Kidney glomerular epithelial cell (primary cell): ENCODE measurements around the gene COX6B1.
"Not testable (repeated sequence)": the region's sequence is repeated elsewhere in the genome, so short reads cannot be mapped to it uniquely, and the experiment has no call there.

Source experiments
- DNase-seq: peaks from one replicate; lab custom pipeline; 2025; lab: John Stamatoyannopoulos, UW

COX6B1 gene, protein sequence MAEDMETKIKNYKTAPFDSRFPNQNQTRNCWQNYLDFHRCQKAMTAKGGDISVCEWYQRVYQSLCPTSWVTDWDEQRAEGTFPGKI

DNA sequence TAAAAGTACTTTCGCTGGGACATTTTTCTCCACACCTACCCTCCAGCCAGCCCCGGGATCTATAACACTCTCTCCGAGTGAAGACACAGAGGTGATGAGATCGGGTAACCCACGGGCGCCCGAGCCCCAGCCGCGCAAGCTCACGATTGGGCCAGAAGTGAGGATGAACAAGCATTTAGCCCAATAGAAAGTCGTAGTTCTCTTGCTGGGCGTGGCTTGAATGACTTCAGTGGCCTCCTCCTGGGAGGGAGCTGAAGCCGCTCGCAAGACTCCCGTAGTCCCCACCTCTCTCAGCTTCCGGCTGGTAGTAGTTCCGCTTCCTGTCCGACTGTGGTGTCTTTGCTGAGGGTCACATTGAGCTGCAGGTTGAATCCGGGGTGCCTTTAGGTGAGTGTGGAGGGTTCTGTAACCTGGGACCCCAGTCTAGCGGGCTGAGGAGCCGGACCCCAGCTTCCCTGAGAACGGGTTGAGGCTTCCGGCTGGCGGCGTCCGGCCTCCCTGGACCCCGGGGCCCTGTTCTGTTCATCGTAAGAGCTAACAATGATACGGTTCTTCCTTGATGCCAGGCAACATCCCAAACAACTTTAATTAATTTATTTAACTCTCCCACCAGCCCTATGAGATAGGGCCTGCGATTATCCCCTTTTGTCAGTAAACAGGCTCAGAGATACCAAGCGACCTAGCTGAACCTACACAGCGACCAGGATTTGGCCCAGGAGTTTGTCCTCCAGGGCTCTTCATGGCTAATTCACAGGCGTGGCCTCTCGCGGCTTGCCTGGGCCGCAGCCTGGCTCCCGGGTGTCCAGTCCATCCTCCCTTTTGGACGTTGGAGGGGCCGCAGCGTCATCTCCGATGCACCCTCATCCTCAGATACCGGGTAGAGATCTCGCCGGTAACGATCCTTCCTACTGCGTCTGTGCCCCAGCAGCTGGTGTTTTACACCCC is at the start of gene COX6B1:
Gene COX6B1 (plus strand): TSS at position 307 of the 945 bp plus-strand sequence. CDS start 2,921 bp downstream, outside the sequence.
- DNase-seq: peak; percentile 96

DNA sequence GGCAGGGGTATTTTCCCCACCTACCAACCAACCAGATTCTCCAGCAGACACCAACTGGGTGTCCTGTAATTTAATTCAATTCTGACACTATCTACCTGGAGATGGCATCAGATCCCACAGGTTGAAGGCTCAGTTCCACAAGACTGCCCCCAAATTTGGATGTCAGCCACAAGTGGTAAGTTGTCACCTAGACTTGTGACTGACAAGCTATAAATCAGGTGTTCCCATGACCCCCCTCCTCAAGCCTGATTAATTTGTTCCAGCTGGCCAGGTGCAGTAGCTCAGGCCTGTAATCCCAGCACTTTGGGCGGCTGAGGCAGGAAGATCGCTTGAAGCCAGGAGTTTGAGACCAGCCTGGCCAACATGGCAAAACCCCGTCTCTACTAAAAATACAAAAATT is 46.2 kb upstream of the COX6B1 start:
- no peak for DNase-seq

DNA sequence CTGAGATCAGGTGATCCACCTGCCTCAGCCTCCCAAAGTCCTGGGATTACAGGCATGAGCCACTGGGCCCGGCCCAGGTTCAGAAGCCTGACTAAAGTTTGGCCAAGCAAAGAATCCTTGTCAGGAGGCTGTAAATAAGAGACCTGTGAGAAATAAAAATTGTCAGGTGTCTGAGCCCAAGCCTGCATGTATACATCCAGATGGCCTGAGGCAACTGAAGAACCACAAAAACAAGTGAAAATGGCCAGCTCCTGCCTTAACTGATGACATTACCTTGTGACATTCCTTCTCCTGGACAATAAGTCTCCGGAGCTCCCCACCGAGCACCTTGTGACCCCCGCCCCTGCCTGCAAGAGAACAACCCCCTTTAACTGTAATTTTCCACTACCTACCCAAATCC is 43.7 kb upstream of the COX6B1 start:
- not testable (repeated sequence) for DNase-seq

DNA sequence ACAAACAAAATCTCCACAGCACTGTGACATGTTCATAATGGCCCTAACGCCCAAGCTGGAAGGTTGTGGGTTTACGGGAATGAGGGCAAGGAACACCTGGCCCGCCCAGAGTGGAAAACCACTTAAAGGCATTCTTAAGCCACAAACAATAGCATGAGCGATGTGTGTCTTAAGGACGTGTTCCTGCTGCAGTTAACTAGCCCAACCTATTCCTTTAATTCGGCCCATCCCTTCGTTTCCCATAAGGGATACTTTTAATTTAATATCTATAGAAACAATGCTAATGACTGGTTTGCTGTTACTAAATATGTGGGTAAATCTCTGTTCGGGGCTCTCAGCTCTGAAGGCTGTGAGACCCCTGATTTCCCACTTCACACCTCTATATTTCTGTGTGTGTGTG is 41.0 kb upstream of the COX6B1 start:
- DNase-seq: not testable (repeated sequence)

DNA sequence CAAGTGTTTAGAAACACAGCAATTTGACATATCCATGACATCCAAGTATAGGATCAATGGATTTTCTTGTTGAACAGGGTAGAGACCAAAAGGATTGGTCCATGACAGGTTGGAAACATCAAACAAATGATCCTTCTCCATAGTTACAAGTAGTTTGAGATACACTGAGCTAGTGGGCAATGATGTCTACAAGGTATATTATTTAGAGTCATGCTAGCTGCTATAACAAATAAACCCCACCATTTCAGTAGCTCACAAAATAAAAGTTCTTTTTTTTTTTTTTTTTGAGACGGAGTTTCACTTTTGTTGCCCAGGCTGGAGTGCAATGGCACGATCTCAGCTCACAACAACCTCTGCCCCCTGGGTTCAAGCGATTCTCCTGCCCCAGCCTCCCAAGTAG is 40.5 kb upstream of the COX6B1 start:
- DNase-seq: no peak

DNA sequence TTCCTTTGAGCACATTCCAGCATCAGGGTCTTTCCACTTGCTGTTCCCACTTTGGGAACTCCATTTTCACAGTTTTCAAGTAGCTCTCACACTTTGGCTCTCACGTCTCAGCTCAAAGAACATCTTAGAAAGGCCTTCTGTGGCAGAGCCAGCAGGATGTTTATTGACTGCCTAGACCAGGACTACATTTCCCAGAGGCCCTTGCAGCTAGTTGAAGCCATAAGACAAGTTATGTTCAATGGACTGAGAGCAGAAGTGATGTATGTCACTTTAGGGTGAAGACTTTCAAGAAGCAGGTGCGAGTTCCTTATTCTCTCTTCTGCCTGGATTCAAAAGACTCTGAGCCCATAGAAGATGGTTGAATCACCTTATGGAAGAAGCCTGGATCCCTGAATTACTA is 39.9 kb upstream of the COX6B1 start:
- DNase-seq: no peak

DNA sequence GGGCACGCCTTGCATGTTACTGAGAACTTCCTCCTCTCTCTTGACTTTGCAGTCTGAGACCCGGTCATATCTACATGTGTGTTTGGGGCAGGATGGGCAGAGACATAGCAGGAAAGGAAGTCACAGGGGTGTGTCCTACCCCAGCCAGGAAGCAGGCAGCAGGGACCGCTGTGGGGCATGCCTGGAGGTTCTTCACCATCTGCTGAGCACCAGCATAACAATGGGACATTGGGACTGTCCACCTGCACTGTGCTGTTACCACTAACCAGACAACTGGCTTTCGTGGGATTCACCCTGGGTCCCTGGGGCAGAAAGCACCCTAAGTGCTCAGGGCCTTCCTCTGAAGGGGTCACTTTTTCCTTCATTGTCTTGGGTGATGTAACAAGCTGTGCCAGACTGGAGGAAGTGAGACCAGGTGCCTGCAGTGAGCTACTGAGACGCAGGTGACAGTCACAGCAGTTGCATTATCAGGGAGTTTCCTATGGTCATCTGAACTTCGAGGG is 38.2 kb upstream of the COX6B1 start:
- no peak for DNase-seq

DNA sequence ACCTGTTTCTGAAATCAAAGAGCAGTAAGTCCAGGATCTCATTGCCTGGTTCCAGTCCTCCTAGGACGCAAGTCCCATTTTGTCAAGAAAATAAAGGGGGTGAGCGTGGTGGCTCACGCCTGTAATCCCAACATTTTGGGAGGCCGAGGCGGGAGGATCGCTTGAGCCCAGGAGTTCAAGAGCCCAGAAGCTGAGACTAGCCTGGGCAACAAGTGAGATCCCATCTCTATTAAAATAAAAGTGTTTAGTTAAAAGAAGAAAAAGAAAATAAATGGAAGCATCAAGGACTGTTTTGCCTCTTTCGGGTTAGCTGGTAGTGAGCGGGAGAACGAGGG is 35.9 kb upstream of the COX6B1 start:
- DNase-seq: no peak

DNA sequence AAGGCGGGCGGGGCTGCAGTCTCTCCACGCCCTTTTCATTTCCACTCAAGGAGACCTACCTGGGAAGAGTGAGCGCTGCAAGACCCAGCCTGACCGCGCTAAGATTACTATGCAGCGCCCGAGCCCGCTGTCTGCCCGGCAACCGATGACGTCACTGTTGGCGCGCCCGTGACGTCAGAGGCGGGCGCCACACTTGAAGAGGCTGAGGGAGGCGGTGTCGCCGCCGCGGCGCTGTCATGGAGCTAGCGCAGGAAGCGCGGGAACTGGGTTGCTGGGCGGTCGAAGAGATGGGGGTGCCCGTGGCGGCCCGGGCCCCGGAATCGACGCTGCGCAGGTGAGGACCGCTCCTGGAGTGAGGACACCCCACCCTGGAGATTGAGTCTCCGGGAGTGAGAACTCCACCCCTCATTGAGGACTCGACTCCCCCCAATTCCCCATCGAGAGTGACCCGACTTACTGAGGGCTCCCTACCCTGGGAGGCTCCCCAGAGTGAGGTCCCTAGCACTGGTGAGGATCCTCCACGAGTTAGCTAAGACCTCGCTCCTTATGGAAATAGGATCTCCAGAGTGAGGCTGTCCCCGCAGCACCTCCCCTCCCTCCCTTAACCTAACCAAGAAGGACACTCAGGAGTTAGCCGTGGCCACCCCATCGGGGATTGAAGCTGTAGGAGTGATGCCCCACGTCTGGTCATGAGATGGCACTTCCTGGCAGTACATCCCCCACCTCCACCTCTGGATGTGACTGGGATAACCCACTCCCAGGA is 35.4 kb upstream of the COX6B1 start, which contains the start of gene HAUS5:
Gene HAUS5 (plus strand): TSS at position 177 of the 763 bp plus-strand sequence. CDS start 60 bp downstream, at position 237.
- peak; percentile 86 for DNase-seq

DNA sequence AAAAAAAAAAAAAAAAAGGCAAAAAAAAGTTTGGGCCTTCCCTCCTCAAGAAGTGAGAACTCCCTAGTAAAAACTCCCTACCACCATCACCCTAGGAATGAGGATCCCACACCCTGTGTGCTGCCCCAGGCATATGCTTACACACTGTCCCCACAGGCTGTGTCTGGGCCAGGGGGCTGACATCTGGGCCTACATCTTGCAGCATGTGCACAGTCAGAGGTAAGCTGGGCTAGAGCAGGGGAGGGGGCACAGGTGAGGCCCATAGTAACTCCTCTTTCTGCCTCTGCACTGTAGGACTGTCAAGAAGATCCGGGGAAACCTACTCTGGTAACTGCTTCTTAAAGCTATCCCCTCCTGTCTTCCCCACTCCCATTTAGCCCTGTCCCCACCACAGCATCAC is 34.5 kb upstream of the COX6B1 start:
- no peak for DNase-seq

DNA sequence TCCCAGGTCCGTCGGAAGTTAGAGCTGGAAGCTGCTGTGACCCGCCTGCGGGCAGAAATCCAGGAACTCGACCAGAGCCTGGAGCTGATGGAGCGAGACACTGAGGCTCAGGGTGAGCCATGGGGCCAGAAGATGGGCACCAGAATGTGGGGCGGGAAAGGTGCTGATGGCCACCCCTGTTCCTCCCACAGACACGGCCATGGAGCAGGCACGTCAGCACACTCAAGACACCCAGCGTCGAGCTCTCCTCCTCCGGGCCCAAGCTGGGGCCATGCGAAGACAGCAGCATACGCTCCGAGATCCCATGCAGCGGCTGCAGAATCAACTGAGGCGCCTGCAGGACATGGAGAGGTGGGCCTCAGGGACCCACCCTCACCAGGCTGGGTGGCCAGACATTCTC is 33.1 kb upstream of the COX6B1 start:
- no peak for DNase-seq

DNA sequence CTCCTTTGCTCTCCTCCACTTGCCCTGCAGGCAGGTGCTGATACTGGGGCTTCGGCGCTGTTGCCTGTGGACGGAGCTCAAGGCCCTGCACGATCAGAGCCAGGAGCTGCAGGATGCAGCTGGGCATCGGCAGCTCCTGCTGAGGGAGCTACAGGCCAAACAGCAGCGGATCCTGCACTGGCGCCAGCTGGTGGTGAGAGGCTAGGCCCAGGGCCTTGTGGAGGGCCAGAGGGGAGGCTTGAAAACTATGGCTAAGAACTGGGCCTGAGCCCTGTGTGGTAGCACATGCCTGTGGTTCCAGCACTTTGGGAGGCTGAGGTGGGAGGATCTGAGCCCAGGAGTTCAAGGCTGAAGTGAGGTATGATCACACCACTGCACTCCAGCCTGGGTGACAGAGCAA is 29.3 kb upstream of the COX6B1 start:
- no peak for DNase-seq

DNA sequence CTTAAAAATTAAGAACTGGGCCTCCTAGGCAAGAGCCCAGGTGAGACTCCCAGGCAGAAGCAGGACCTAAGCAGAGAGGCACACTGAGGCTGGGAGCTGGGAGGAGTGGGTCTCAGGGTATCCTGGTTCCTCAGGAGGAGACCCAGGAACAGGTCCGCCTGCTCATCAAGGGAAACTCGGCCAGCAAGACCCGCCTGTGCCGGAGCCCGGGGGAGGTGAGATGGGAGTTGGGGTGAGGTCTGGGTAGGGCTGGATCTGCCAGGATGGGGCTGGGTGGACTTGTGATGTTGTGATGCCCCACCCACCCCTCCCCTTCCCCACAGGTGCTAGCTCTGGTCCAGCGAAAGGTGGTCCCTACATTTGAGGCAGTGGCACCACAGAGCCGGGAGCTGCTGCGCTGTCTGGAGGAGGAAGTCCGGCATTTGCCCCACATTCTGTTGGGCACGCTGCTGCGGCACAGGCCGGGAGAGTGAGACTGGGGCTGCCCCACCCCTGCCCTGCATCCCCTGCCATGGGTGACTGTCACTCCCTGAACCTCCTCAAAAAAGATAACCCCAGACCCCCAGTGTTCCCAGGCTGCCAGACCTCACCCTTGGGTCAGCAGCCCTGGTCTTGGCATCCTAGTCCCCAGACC is 28.7 kb upstream of the COX6B1 start:
- no peak for DNase-seq

DNA sequence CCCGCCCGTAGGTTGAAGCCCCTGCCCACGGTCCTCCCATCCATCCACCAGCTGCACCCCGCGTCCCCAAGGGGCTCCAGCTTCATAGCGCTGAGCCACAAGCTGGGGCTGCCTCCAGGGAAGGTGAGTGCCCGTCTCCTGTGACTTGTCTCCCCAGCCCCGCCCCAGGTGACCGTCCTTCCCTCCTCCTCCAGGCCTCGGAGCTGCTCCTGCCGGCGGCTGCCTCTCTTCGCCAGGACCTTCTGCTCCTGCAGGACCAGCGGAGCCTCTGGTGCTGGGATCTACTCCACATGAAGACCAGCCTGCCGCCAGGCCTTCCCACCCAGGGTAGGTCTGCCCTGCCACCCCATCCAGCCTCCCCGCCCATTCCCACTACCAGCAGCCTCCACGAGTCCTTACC is 28.1 kb upstream of the COX6B1 start:
- no peak for DNase-seq

DNA sequence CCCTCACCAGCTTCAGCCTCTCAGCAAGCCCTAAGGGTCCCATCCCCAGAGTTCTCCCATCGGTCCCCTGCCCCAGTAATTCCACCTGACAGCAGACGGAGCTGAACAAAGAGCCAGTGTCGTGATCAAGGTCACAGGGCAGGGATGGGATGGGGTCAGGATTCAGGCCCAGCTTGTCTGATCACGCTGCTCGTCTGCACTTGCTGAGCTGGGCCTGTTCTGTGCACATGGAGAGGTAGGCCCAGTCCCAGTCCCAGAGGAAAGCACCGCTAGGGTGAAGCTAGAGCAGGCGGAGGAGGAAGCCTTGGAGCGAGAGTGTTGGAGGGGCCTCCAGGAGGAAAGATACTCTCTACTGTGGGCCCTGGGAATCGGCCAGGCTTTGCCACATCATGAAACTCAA is 26.4 kb upstream of the COX6B1 start:
- no peak for DNase-seq

DNA sequence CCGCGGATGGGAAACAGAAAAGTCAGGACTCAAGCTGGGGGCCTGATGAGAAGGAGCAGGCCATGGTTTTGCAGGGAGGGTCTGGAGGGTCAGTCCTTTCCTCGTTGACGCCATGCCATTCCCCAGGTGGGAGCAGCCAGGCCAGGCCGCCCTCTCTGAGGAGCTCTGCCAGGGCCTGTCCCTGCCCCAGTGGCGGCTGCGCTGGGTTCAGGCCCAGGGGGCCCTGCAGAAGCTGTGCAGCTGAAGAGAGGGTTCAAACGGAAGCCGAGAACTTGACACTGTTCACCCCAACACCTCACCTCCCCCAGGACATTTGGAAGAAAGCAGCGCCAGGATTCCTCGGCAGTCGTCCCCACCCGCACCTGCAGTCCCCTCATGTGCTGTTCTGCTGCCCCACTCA is 25.4 kb upstream of the COX6B1 start:
- no peak for DNase-seq

DNA sequence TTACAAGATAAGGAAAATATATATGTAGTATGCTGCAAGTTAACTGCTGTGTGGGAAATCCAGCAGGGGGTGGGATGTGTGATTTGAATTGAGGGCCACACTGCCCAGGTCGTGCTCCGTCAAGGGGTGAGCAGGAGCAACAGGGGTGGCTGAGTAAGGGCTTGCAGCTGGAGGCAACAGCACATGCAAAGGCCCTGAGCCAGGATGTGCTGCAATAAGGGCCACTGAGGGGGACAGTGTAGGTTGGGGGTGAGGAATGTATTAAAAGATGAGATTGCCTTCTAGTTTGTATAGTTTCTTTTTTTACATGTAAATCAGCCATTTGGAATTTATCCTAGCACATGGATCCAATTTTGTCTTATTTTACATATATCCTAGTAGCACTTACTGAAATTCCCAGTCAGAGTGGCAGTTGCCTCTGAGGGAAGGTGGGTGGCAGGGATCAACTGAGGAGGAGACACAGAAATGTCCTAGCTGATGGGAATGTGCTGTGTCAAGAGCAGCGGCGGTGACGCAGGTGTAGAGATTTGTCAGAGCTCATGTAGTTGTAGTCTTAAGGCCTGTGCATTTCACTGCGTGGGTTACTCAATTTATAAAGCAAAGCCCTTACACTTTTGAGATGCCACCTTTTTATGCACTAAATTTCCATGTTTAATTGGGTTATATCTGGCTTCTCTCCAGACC is 24.7 kb upstream of the COX6B1 start:
- no peak for DNase-seq

DNA sequence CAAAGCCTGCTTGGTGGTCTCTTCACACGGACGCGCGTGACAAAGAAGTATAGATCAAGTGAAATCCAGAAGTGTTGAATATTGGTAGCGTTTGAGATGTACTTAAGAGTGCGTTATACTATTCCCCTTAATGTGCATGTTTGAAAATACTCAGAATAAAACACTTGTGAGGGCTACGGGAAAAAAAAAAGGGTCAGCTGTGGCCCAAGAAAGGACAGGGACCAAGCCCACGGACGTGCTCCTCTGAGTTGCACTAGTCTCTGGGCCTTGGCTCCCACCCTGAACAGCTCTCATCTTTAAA is 19.9 kb upstream of the COX6B1 start:
- DNase-seq: no peak

DNA sequence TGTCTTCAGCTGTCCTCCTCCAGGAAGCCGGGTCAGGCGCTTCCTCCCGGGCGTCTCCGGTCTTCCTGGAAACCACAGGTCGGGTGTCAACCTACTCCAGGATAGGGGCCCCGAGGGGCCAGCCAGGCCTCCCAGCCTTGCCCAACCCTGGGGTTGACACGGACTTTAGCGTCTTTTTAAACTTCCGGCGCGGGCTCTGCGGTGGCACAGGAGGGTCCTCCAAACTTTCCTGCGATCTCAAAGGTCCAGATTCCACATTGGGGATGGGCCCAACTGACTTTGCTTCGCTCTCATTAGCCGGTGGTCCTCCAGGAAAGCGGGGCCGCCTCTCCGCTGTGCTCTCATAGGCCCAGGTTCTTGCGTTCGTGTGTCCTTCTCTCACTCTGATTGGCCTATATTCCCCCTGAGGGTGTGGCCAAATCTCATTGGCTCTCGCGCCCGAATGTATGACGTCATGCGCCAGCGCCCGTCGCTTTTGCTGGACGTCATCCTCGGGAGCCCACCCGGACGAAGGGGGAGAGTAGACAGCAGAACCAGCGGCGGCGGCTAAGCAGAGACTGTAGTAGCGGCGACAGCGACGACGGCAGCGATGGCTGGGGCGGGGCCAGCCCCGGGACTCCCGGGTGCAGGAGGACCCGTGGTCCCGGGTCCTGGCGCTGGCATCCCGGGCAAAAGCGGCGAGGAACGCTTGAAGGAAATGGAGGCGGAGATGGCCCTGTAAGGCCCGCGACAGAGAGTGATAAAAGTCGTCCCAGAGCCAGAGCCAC is 19.4 kb upstream of the COX6B1 start, which contains the start of gene RBM42:
Gene RBM42 (plus strand): TSS at position 472 of the 767 bp plus-strand sequence. CDS start 118 bp downstream, at position 590.
- peak; percentile 99 for DNase-seq

DNA sequence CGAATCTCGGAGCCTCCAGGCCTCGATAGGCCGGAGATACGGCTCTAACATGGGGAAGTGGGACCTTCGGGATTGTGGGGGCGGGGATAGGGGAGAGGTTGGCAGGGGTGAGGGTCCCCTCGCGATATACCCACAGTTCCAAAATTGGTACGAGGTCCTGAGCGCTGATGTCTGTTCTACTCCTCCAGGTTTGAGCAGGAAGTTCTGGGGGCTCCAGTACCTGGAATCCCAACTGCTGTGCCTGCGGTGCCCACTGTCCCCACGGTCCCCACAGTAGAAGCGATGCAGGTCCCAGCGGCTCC is 18.8 kb upstream of the COX6B1 start:
- DNase-seq: no peak
